SU-DHL-6 (cell line): ENCODE data around the gene DIP2C.

Experiments
- H2AFZ ChIP-seq: fragments of 200-600 bp; sonication (generic); 2 replicates; pipeline ENCODE4 v1.6.1; 2014; ENCODE audit warnings: low read depth, mild to moderate bottlenecking, moderate library complexity, mixed read lengths, antibody characterized with exemption, low read length; ENCODE audit not compliant: severe bottlenecking
- H3F3A ChIP-seq: fragments of 200-600 bp; shearing (Covaris generic); 2 replicates; pipeline ENCODE4 v1.6.0; 2016; ENCODE audit warnings: antibody characterized with exemption, mild to moderate bottlenecking; ENCODE audit not compliant: insufficient read depth
- H3K27ac ChIP-seq: fragments of 200-600 bp; sonication (generic); 2 replicates; pipeline ENCODE4 v1.5.1; 2016; ENCODE audit warnings: low read depth, mild to moderate bottlenecking, low read length, moderate library complexity, mixed read lengths
- H3K27me3 ChIP-seq: fragments of 200-600 bp; sonication (generic), shearing (Covaris generic); 2 replicates; pipeline ENCODE4 v1.6.0; 2014; ENCODE audit warnings: mild to moderate bottlenecking, low read length
- H3K36me3 ChIP-seq: fragments of 200-600 bp; sonication (generic); 2 replicates; pipeline ENCODE4 v1.6.1; 2014; ENCODE audit warnings: mild to moderate bottlenecking, low read length, mixed read lengths
- H3K4me2 ChIP-seq: fragments of 300-600, 200-600 bp; shearing (Covaris generic), sonication (generic); 2 replicates; pipeline ENCODE4 v1.6.0; 2014; ENCODE audit warnings: low read length, low read depth, mild to moderate bottlenecking; ENCODE audit not compliant: poor library complexity, severe bottlenecking
- H3K4me3 ChIP-seq: fragments of 200-600 bp; sonication (generic); 2 replicates; pipeline ENCODE4 v1.5.1; 2014; ENCODE audit warnings: antibody characterized with exemption, low read length, mild to moderate bottlenecking, mixed read lengths; ENCODE audit not compliant: insufficient read depth, poor library complexity, severe bottlenecking
- H3K79me2 ChIP-seq: fragments of 200-600 bp; sonication (generic); 2 replicates; pipeline ENCODE4 v1.6.1; 2014; ENCODE audit warnings: mild to moderate bottlenecking, low read length, moderate library complexity; ENCODE audit not compliant: insufficient read depth
- H3K9ac ChIP-seq: fragments of 200-600 bp; sonication (generic); 2 replicates; pipeline ENCODE4 v1.7.0; 2014; ENCODE audit warnings: mild to moderate bottlenecking, low read length
- H3K9me2 ChIP-seq: fragments of 200-600 bp; sonication (generic); replicated peaks from 2 replicates; pipeline ENCODE4 v1.6.1; 2014; ENCODE audit warnings: low read length; ENCODE audit not compliant: insufficient read depth
- H3K9me3 ChIP-seq: fragments of 200-600 bp; sonication (generic); 2 replicates; pipeline ENCODE4 v1.6.1; 2014; ENCODE audit warnings: low read length, mixed read lengths; ENCODE audit not compliant: insufficient read depth
- H4K20me1 ChIP-seq: fragments of 200-600 bp; sonication (generic); 2 replicates; pipeline ENCODE4 v1.6.1; 2014; ENCODE audit warnings: low read depth, mild to moderate bottlenecking, antibody characterized with exemption, low read length, moderate library complexity, mixed read lengths
- CTCF ChIP-seq: fragments of 200-600 bp; sonication (generic); IDR thresholded peaks from one replicate; pipeline ENCODE4 v1.5.1; 2017; ENCODE audit warnings: antibody characterized with exemption, mild to moderate bottlenecking, low read length, moderate library complexity; ENCODE audit not compliant: insufficient read depth, poor library complexity, severe bottlenecking
- EZH2phosphoT487 ChIP-seq: fragments of 200-600 bp; sonication (generic), shearing (Covaris generic); conservative IDR thresholded peaks from 2 replicates; pipeline ENCODE4 v1.6.1; 2018; ENCODE audit warnings: mild to moderate bottlenecking, antibody characterized with exemption, low read length, moderate library complexity, mixed read lengths

DIP2C gene

GRCh38 chr10:423178-423577, 266.3 kb downstream of the DIP2C start:
- H2AFZ ChIP-seq, result no peak overlapping the region
- no peaks in the 10 kb centered on the region for H3K27me3 ChIP-seq

GRCh38 chr10:422675-423074, 266.8 kb downstream of the DIP2C start:
- Histone ChIP-seq H3K27ac (no peak overlapping the region), H4K20me1 (no peaks in the 10 kb centered on the region; the same call in 1 of the 2 replicates), H3K4me3 (no peak overlapping the region), H3K36me3 (no peaks in the 10 kb centered on the region), H3K79me2 (no peaks in the 10 kb centered on the region), H3K27me3 (no peaks in the 10 kb centered on the region), H3K9me3 (no peaks in the 10 kb centered on the region), H3K4me2 (no peak overlapping the region), H3K9ac (no peak overlapping the region), H2AFZ (no peak overlapping the region), H3K9me2 (no peaks in the 10 kb centered on the region), H3F3A (no peaks in the 10 kb centered on the region)
- TF ChIP-seq EZH2phosphoT487 (no peak), CTCF (no peak)

More at GRCh38 chr10:423178-423577, 266.3 kb downstream of the DIP2C start:
- H3K4me2 ChIP-seq, result no peak overlapping the region
- H4K20me1 ChIP-seq, result no peaks in the 10 kb centered on the region; the same call in 1 of the 2 replicates
- no peak overlapping the region for H3K4me3 ChIP-seq
- TF ChIP-seq CTCF (no peak), EZH2phosphoT487 (no peak)
- no peaks in the 10 kb centered on the region for H3K79me2 ChIP-seq
- H3K9me3 ChIP-seq, result no peaks in the 10 kb centered on the region
- H3K9me2 ChIP-seq, result no peaks in the 10 kb centered on the region
- H3K27ac ChIP-seq, result no peak overlapping the region
- no peaks in the 10 kb centered on the region for H3F3A ChIP-seq
- no peaks in the 10 kb centered on the region for H3K36me3 ChIP-seq
- H3K9ac ChIP-seq, result no peak overlapping the region

DNA sequence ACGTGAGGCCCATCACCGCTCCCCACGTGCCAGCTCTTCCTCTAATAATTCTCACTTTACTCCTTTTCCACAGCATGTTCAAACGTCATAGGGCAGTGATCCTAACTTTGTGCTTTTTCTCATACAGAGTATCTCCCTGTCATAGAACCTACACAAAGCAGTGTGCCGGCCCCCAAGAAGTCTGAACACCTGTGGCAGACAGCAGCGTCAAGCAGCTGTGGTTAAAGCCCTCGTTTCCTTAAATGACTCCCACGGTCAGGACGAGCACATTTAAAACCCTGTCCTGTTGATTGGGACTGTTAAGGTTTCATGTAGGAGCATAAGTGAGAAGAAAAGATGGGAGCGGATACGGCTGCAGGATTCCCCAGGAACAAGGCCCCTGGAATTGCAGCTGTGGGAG, 267.2 kb downstream of the DIP2C start:
- H3K36me3 ChIP-seq, result no peaks in the 10 kb centered on the region
- no peak overlapping the region for H3K4me3 ChIP-seq
- H3K9ac ChIP-seq, result no peak overlapping the region
- no peaks in the 10 kb centered on the region; the same call in 1 of the 2 replicates for H4K20me1 ChIP-seq
- no peaks in the 10 kb centered on the region for H3K27me3 ChIP-seq
- H3K27ac ChIP-seq, result no peak overlapping the region
- H3F3A ChIP-seq, result no peaks in the 10 kb centered on the region
- H3K79me2 ChIP-seq, result no peaks in the 10 kb centered on the region
- TF ChIP-seq EZH2phosphoT487, result no peak
- no peak for TF ChIP-seq CTCF
- no peaks in the 10 kb centered on the region for H3K9me3 ChIP-seq
- no peak overlapping the region for H2AFZ ChIP-seq
- no peak overlapping the region for H3K4me2 ChIP-seq
- H3K9me2 ChIP-seq, result no peaks in the 10 kb centered on the region
